Activated gamma-delta T cell treated with anti-CD3 and anti-CD28 coated beads, Interleukin-2, amount 50 U/mL, for 16 hours (primary cell): ENCODE results near the gene CRMP1.
"Not testable (repeated sequence)": the region's sequence is repeated elsewhere in the genome, so short reads cannot be mapped to it uniquely, and the experiment has no call there.

Experiments
- DNase-seq: peaks from one replicate; pipeline ENCODE4 v3.0.0-alpha.2; 2020; ENCODE audit warnings: low read depth

Gene CRMP1

DNA sequence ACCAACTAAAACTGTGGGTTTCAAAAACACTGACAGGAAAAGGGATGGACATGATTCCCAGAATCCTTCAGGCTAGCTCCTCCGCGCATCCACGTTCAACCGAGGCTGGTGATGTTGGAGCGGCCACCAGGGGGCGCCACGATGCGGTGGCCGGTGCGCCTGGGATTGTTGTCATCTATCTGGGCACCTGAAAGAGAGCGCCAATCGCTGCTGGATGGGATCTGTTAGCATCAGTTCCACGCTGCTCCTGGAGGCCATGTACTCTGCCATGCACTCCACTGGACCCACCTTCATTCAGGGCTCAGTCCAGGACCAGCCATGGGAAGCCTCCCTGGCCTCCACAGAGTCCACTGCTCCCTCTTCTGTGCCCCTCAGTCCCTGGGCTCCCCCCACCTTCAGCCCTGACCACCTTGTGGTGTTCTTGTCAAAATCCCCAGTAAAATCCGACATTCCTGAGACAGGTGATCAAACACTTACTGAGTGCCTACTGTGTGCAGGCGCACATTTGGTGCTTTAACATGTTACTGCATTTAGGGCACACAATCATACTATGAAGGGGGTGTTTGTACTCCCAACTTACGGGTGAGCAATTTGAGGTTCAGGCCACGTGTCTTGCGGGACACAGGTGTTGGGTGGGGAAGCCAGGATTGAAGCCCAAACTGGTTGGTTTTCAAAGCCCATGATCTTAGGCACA lies 71.1 kb downstream of the CRMP1 start:
- no peak for DNase-seq

DNA sequence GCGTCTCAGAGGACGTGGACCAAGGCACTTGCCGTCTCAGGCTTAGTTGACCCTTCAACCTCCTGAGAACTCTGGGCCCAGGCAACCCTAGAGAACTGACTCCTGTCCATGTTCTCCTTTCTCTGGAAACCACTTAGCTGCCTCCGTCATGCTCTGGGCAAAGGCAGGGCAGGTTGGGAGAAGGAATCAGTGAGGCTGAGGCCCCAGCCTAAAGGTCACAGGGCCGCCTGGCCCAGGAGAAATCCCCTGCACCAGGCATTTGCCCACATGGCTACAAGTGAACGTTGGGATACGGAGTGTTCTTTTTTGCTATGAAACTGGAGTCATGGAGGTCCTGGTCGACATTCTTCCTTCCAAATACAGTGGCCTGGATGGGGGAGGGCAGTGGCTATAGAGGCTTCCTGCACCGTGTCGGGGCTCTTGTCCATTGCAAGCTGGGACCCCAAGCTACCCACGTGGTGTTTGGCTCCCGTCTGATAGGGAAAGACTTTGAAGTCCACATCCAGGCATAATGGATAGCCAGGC lies 76.0 kb downstream of the CRMP1 start:
- no peak for DNase-seq

DNA sequence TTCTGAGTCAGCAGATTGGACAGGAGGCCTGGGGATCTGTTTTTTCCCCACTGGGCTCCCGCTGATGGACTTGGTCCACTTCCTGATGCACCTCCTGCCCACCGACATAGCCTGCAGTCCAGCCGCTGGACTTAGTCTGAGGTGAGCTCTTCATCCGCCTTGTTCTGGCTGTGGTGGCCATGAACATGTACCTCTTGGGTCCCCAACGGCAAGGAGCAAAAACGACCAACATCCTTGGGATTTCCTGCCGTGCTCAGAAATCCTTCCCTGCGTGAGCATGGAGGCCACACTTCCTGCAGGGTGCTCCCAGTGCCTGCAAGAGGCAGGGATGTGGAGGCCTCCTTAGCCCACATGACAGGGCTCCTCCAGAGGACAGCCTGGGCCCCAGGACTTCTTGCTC lies 76.8 kb downstream of the CRMP1 start:
- DNase-seq: no peak

DNA sequence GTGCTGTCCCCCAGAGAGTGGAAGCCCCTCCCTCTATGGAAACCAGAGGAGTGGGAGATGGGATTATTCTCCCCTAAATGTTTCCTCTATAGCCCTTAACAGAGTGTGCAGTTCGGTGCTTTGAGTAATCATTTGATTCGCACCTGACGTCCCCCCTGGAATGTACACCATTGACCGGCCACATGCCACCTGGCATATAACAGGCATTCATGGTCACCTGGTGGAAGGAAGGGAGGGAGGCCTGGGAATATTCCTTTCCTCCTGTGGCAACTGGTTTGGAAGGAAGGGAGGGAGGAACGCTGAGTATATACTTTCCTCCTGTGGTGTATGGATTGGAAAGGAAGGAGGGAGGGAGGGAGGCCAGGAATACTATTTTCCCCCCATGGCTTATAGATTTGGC lies 77.2 kb downstream of the CRMP1 start:
- DNase-seq: no peak

DNA sequence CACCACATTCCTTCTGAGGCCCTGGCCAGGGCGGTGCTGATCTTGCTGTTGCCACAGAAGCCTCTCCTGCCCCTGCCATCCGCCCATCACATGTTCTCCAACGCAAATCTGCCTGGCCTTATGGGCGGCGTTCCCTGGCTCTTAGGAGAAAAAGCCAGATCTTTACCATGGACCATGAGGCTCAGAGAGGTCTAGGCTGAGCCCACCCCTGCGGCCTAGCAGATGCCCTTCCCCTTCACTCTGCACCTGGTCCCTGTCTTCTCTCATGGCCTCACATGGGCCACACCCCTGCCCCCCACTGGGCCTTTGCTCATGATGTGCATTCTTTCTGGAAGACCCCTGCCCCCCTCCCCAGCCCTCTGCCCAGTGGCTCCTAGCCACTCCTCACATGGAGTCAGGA lies 78.5 kb downstream of the CRMP1 start:
- DNase-seq: no peak

DNA sequence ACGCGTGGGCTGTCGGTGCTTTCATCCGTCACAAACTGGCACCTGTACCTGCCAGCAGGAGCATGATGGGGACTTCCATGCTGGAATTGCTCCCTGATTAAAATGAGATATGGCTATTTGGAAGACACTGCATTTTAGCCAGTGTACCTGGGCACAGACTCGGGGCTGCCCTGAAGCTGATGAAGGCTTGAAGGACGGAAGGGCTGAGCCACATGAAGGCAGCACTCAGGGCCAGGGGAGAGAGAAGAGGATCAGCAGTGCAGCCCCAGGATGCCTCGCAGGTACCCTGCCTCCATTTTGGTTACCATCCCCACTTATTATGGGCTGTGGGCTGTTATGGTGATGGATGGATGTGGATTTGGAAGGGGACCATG lies 79.0 kb downstream of the CRMP1 start:
- DNase-seq: no peak

DNA sequence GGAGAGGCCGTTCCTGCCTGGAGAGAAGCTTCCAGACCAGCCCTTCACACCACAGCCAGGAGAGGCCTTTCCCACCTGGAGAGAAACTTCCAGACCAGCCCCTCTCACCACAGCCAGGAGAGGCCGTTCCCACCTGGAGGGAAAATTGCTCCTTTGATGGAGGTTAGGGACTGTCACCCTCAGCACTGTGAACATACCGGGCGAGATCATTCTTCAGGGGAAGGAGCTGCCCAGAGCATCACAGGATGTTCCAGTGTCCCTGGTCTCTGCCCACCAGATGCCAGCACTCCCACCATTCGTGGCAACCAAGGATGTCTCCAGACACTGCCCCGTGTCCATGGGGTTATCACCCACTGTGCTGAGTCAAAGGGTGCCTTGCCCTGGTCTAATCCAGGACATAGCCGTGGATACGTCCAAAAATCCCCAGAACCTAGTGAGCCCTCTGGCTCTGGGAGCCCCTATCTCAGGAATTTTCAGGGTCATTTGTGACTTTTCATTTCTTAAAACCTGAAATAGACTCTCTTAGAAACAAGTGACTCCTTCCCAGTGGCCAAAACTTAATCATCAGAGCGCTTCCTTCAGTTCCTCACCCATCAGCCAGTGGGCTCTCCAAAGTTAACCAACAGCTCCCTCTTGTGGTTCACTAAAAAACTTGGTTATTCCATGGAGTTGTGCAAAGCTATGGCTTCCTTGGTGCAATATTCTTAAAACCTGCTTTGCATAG lies 80.2 kb downstream of the CRMP1 start:
- no peak for DNase-seq

DNA sequence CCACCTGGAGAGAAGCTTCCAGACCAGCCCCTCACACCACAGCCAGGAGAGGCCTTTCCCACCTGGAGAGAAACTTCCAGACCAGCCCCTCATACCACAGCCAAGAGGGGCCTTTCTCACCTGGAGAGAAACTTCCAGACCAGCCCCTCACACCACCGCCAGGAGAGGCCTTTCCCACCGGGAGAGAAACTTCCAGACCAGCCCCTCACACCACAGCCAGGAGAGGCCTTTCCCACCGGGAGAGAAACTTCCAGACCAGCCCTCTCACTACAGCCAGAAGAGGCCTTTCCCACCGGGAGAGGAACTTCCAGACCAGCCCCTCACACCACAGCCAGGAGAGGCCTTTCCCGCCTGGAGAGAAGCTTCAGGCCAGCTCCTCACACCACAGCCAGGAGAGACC lies 80.8 kb downstream of the CRMP1 start:
- DNase-seq: not testable (repeated sequence)

DNA sequence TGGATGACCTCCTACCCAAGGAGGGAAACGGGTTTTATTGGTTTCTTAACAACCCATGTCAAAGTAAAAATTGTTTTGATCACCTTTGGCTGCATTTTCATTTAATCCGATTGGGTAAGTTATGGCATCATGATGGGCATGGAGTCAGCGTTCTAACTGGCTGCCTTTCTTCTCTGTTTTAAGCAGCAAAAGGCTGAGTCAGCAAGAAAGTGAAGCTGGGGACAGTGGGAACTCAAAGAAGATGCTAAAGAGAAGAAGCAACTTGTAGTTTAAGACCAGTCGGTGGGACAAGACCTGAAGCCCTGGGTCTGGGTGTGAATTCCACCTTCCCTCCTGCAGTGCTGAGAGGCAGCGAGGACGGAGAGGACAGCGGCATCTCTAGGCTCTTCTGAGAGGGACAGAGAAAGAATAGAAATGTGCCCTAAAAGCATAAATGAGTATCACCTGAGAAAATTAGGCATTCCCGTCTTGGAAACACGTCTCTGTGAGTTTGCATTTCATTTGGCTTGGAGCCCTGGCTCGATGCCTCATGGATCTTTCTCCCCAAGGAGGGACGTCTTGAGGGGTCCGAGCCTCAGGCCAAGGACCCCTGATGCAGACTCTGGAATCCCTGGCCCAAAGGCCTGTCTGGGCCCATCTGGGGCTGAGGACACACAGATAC lies 82.0 kb downstream of the CRMP1 start:
- no peak for DNase-seq

DNA sequence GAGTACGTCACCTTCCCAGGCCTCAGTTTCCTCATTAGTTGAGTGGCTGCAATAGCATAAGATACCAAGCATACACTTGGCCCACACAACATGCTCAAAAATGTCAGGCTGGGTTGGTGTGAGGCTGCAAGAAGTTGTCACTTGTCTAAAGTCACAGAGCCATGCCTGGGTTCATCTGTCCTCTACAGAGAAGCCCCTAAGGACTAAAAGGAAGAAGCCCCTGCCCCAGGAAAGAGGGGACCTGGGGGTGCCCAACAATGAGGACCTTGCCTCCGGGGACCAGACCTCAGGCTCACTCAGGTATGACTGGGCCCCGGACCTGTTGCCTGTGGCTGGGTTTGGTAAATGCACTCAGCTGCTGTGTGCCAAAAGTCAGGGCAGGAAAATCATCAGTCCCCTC lies 82.7 kb downstream of the CRMP1 start:
- no peak for DNase-seq

DNA sequence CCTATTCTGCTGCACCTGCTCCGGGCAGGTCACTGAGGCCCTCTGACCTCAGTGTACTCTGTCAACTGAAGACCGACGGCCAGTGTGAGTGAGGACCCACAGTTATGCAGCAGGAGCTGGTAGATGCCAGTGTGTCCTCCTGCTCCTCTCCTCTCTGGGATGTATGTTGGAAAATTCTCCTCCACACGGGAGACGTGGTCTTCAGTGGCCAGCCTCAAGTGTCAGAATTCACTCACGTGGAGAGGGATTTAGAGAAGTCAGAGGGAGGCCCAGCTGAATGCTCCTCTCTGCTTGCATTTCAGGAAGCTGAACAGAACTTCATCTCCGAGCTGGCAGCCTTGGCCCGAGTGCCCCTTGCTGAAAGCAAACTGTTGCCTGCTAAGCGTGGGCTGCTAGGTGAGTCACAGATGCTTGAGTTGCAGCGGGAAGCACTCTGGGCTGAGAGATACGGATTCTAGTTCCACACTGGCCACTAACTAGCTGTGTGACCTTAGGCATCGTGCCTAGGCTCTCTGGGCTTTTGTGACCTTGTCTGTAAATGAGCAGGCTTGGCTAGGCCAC lies 83.6 kb downstream of the CRMP1 start:
- no peak for DNase-seq

DNA sequence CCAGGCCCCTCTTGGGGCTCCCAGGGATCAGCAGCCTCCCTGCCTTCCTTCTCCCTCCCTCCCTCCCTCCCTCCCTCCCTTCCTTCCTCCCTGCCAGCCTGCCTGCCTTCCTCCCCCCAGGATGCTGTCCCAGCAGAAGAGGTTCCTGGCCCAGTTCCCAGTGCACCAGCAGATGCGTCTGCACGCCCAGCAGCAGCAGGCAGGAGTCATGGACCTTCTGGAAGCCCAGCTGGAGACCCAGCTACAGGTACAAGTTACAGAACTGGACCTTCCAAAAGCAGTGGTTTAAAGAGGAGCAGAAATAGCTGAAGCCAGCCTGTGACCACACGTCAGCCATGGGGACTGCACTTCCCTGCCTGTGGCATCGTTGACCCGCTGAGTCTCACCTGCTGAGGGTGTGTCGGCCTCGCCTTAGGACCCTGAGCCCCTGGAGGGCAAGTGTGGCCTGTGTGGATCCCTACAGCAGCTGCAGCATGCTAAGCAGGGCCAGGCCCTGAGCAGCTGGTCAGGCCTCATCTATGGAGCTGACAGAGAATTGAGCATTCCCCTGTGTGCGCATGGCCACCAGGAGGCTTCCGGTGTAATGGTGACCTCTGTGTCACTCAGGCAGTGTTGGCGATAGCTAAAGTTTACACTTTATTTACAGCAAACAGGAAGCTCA lies 84.7 kb downstream of the CRMP1 start:
- DNase-seq: no peak

DNA sequence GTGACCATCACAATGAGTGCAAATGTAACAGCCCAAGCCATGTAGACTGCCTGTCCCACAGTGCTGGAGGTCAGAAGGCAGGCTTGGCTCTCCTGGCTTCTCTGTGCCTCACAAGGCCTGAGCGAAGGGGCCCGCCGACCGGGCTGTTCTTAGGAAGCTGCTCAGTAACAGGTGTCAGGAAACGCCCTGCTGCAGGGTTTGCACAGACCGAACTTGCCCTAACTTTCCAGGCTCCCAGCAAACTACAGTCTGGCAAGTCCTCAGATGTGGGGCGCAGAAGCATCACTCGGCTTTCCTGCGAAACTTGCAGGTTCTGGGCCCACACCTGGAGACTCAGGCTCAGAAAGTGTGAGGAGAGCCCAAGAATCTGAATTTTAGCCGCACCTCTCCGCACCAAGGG lies 87.6 kb downstream of the CRMP1 start:
- DNase-seq: no peak

DNA sequence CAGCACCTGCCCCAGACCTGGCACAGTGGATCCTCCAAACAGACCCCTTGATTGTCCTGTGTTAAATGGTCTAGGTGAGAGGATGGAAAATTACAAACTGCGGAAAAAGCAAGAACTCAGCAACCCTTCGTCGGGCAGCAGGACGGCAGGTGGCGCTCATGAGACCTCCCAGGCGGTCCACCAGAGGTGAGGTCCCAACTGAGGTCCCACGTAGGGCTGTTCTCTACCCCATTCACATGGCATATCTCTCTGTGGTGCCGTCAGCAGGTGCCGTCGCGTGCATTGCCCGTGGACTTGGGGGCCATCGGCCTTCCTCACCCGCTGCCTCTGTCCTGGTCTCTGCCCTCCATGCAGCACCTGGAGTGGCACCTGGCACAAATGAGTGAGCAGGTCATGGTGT lies 88.2 kb downstream of the CRMP1 start:
- DNase-seq: no peak

DNA sequence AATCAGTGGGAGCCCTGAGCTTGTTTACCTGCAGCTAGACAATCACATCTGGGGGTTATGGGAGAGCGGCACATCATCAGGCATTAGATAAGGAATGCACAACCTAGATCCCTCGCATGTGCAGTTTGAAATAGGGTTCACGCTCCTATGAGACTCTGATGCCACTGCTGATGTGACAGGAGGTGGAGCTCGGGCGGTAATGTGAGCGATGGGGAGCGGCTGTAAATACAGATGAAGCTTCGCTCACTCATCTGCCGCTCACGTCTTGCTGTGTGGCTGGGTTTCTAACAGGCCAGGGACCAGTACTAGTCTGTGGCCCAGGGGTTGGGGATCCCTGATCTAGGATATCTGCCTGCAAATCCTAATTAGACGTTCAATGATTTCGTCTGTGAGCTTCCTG lies 90.3 kb downstream of the CRMP1 start:
- DNase-seq: no peak

DNA sequence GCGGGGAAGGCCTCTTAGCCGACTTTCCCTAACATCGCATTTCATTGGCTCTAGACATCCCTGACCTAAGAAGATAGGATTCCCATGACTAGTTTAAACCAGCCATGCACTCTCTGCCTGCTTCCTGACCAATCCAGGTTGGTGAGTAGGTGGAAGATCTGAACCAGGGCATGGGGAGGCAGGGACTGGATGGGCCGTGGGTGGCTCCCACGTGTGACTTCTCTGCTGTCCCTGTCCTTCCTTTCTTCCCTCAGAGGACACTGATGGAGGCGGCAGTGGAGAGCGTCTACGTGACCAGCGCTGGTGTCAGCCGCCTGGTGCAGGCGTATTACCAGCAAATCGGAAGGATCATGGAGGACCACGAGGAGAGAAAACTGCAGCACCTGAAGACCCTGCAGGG lies 91.2 kb downstream of the CRMP1 start:
- DNase-seq: no peak

DNA sequence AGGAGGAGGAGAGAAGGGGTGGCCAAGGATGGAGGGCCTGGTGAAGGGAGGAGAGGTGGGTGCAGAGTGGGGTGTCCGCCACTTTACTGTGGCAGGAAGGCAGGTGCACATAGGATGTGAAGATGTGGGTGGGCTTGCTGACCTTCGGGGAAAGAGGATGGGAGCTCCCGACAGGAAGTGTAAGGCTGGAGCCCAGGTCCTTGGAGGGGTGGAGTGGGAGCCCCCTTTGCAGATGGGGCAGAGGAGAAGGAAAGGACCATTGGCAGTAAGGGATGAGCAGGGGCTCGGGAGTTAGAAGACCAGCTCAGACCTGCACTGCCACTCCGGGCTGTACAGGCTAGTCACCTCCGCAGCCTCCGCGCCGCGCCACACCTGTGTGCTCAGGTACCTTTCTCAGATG lies 92.4 kb downstream of the CRMP1 start:
- DNase-seq: no peak

DNA sequence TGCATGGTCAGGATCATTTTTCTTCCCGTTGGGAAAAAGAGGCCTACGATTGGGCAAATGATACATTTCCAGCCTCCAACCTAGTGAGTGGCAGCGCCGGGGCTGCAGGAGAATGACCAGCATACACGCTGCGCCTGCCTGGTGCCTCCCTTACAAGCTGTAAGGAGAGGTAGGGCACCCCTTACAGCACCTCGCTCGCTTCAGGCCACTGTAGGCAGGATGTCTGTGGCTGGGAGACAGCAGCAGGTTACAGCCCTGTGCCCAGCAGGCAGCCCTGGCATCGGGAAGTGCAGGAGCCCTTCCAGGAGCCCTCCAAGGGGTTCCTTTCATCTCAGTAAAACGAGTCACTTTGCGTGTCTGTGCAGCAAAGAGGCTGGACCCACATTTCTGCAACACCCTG lies 93.5 kb downstream of the CRMP1 start:
- DNase-seq: no peak

DNA sequence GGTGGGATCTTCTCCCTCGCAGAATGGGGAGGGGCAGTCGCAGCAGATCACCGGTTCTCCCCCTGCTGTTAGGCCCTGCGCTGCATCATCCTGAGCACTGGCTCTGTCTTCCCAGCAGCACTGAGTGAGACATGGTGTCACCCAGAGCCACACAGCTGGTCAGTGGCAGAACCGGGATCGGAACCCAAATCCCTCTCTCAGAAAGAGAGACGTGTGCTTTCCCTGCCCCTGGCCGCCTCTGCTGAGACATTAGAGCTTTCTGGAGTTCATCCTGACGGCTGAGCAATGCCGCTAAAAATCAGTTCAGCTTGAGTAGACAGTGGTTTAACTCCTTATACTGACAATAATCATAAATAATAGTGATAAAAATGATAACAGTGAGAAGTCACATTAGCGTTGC lies 93.9 kb downstream of the CRMP1 start:
- no peak for DNase-seq

DNA sequence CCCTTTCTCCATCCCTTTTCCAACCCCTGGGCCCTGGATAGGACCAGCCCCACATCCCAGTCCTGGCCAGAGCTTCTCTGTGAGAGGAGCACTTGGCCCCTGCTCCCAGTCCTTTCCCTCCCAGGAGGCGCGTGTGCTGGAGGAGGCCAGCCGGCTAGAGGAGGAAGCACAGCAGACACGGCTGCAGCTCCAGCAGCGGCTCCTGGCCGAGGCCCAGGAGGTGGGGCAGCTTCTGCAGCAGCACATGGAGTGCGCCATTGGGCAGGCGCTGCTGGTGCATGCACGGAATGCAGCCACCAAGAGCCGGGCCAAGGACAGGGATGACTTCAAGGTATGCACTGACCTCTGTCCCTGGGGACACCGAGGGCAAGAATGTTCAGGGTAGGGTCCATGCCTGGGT lies 94.4 kb downstream of the CRMP1 start:
- no peak for DNase-seq

DNA sequence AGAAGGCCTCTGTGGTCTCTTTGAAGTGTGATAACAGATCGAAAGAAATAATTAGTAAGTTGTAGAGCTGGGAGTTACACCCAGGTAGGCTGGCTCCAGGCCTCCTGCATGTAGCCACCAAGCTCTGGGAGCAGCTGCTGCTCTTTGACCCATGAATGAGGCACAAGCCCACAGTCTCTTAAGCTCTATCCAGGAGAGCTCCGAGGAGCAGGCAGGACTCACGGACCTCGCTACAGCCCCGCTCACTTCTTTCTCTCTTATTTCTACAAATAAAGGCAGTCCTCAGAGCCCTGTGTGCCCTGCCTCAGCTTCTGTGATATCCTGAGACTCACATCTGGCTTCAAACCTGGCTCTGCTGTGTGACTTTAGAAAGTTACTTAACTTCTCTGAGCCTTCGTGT lies 95.0 kb downstream of the CRMP1 start:
- no peak for DNase-seq

DNA sequence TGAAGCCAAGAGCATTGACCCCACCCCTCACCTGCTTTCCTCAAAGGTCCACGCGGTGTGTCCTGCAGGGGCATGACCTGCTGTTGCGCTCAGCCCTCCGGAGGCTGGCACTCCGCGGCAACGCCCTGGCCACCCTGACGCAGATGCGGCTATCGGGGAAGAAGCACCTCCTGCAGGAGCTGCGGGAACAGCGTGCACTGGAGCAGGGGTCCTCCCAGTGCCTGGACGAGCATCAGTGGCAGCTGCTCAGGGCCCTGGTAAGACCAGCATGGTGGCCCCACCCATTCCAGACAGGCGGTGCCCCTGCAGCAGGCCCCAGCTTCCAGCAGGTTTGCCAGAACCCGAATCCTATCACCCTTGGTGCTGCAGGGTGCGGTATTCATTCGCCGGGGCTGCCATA lies 95.9 kb downstream of the CRMP1 start:
- DNase-seq: no peak

DNA sequence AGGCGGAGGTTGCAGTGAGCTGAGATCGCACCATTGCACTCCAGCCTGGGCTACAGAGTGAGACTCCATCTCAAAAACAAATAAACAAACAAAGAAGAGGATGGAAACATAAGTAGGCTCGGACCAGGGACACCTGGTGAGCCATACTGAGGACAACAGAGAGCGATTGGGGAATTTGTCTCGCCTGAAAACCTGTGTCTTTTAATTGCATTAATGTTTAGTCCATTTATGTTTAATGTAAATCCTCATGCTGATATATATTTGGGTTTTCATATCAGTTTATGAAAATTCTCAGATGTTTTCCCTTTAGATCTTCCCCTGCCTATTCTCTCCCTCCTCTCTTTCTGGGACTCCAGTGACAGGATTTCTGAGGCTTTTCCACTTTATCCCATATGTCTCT lies 97.3 kb downstream of the CRMP1 start:
- DNase-seq: no peak
